ENCODE data around the gene FGD5.

The FGD5 gene

DNA sequence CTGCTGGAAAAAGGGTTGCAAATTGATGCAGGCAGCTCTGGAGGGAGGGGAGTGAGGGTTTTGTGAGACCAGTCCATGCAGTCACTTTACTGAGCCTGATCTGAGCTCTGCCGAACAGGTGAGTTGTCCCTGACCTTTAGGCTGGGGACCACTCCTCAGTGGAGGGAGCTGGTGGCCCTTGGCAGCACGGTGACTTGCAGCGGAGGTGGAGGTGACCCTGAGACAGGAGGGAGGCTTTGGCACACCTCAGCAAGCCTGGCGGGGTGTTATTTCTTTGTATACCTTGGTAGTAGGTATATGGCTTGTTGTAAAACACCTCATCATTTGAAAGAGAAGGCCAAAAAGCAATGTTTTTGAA, 43.5 kb downstream of the FGD5 start:
- Histone ChIP-seq H3K27me3 (ENCODE audit: control insufficient read depth in 3 of 3, insufficient read depth in 3 of 3, low read depth in 1 of 3, low read length in 3 of 3) (peaks cover 0 to 32% (median 0%) of the 10 kb centered on the region in 3 experiments), H3K27ac (replicated peaks; ENCODE audit: low read length) (no peak overlapping the region), H2AFZ (ENCODE audit: low read length) (no peak overlapping the region), H2BK120ac (ENCODE audit: low read depth, low read length) (no peak overlapping the region), H2BK12ac (ENCODE audit: low read length) (no peak overlapping the region), H3K4me1 (ENCODE audit: control insufficient read depth in 2 of 2, insufficient read depth in 1 of 2, low read depth in 1 of 2, low read length in 2 of 2) (peaks cover 0 to 3% of the 10 kb centered on the region in 2 donors), H3K9me3 (replicated peaks in 1 of 2; ENCODE audit: control insufficient read depth in 2 of 2, insufficient read depth in 1 of 2, low read depth in 1 of 2, low read length in 2 of 2) (no peaks in the 10 kb centered on the region), H3K79me1 (ENCODE audit: low read depth, low read length) (no peaks in the 10 kb centered on the region), H4K8ac (ENCODE audit: low read depth, low read length) (no peak overlapping the region), H2BK15ac (ENCODE audit: low read length) (no peak overlapping the region), H3K23ac (ENCODE audit: low read depth, low read length, poor library complexity) (no peak overlapping the region), H3K4me2 (ENCODE audit: insufficient read depth, low read length, poor library complexity, severe bottlenecking) (no peak overlapping the region), H4K91ac (ENCODE audit: low read depth, low read length, poor library complexity) (no peak overlapping the region), H2AK5ac (ENCODE audit: low read depth, low read length) (no peak overlapping the region), H2BK5ac (ENCODE audit: low read length) (no peak overlapping the region), H3K14ac (ENCODE audit: low read length) (no peak overlapping the region), H3K18ac (ENCODE audit: low read length) (no peak overlapping the region), H3K9ac (ENCODE audit: low read depth, low read length, poor library complexity) (no peak overlapping the region), H3K4me3 (ENCODE audit: low read length in 2 of 2) (no peak overlapping the region), H3K36me3 (replicated peaks in 1 of 2; ENCODE audit: control insufficient read depth in 2 of 2, insufficient read depth in 2 of 2, low read length in 2 of 2) (no peaks in the 10 kb centered on the region), H3K4ac (ENCODE audit: low read length) (no peak overlapping the region)
- no peak for DNase-seq (ENCODE audit: low spot score)
- WGBS, 2 donors (ENCODE audit: extremely low coverage in 2 of 2, insufficient read length in 2 of 2, insufficient replicate concordance in 1 of 2): no CpG with 5 or more reads among the region's 4 CpGs

- peaks cover 0 to 32% (median 0%) of the 10 kb centered on the region in 3 experiments for H3K27me3 ChIP-seq (ENCODE audit: control insufficient read depth in 3 of 3, insufficient read depth in 3 of 3, low read depth in 1 of 3, low read length in 3 of 3)
- no peak overlapping the region for H3K14ac ChIP-seq (ENCODE audit: low read length)
- no peak overlapping the region for H3K23ac ChIP-seq (ENCODE audit: low read depth, low read length, poor library complexity)
- H3K18ac ChIP-seq (ENCODE audit: low read length): no peak overlapping the region
- no peak overlapping the region for H3K9ac ChIP-seq (ENCODE audit: low read depth, low read length, poor library complexity)
- H2BK5ac ChIP-seq (ENCODE audit: low read length): no peak overlapping the region
- no peaks in the 10 kb centered on the region for H3K9me3 ChIP-seq (replicated peaks in 1 of 2; ENCODE audit: control insufficient read depth in 2 of 2, insufficient read depth in 1 of 2, low read depth in 1 of 2, low read length in 2 of 2)
- no peak overlapping the region for H2BK12ac ChIP-seq (ENCODE audit: low read length)
- no peak overlapping the region for H2AFZ ChIP-seq (ENCODE audit: low read length)
- H3K4me3 ChIP-seq (ENCODE audit: low read length in 2 of 2): no peak overlapping the region
- DNase-seq (ENCODE audit: low spot score): no peak
- no peak overlapping the region for H4K8ac ChIP-seq (ENCODE audit: low read depth, low read length)
- H2AK5ac ChIP-seq (ENCODE audit: low read depth, low read length): no peak overlapping the region
- H3K27ac ChIP-seq (replicated peaks; ENCODE audit: low read length): no peak overlapping the region
- H3K4ac ChIP-seq (ENCODE audit: low read length): no peak overlapping the region
- H4K91ac ChIP-seq (ENCODE audit: low read depth, low read length, poor library complexity): no peak overlapping the region
- no peak overlapping the region for H2BK120ac ChIP-seq (ENCODE audit: low read depth, low read length)
- no peaks in the 10 kb centered on the region for H3K36me3 ChIP-seq (replicated peaks in 1 of 2; ENCODE audit: control insufficient read depth in 2 of 2, insufficient read depth in 2 of 2, low read length in 2 of 2)
- H2BK15ac ChIP-seq (ENCODE audit: low read length): no peak overlapping the region
- no CpG with 5 or more reads among the region's 5 CpGs for WGBS, 2 donors (ENCODE audit: extremely low coverage in 2 of 2, insufficient read length in 2 of 2, insufficient replicate concordance in 1 of 2)
- H3K4me2 ChIP-seq (ENCODE audit: insufficient read depth, low read length, poor library complexity, severe bottlenecking): no peak overlapping the region
- H3K79me1 ChIP-seq (ENCODE audit: low read depth, low read length): no peaks in the 10 kb centered on the region
- peaks cover 0 to 4% of the 10 kb centered on the region in 2 donors for H3K4me1 ChIP-seq (ENCODE audit: control insufficient read depth in 2 of 2, insufficient read depth in 1 of 2, low read depth in 1 of 2, low read length in 2 of 2)
Measured at GRCh38 chr3:14862661-14863230, 44.0 kb downstream of the FGD5 start.

DNA sequence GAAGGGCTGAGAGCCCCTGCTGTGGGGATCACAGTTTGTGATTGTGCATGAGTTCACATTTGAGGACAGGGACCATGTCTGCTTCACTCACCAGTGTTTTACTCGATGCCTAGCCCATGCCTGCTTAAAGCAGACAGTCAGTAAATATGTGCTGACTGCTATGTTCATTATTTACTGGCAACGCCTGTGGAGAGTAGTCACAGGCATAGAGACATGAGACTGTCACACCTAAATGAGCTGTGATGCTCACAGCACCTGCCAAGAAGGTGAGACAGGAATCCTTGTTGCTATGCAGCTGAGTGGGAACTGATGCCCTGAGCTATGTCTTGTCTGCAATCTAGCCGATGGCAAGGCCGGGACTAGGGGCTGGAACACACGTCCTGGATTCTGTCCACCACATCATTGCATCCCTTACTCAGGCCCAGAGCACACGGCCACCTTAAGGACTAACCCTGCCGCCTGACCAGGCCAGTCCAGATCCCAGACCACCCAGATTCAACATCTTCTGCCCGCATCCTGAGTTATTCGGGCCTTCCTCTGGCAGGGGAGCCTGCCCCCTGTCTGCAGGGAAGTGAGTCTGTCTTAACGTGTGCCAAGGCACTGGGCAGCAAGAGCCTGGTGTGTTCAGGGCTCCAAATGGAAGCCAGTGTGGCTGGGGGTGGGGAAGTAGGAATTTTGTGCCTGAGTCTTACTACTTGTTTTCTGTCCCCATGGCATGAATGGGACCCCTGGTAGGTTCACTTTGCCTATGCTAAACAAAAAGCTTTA, 44.8 kb downstream of the FGD5 start:
- no peak overlapping the region for H3K27ac ChIP-seq (replicated peaks; ENCODE audit: low read length)
- H4K8ac ChIP-seq (ENCODE audit: low read depth, low read length): no peak overlapping the region
- H3K36me3 ChIP-seq (replicated peaks in 1 of 2; ENCODE audit: control insufficient read depth in 2 of 2, insufficient read depth in 2 of 2, low read length in 2 of 2): no peaks in the 10 kb centered on the region
- H2AFZ ChIP-seq (ENCODE audit: low read length): no peak overlapping the region
- no peak overlapping the region for H3K18ac ChIP-seq (ENCODE audit: low read length)
- H2BK5ac ChIP-seq (ENCODE audit: low read length): no peak overlapping the region
- no peak overlapping the region for H2BK120ac ChIP-seq (ENCODE audit: low read depth, low read length)
- no peak overlapping the region for H2BK15ac ChIP-seq (ENCODE audit: low read length)
- H3K79me1 ChIP-seq (ENCODE audit: low read depth, low read length): no peaks in the 10 kb centered on the region
- peaks cover 0 to 6% of the 10 kb centered on the region in 2 donors for H3K4me1 ChIP-seq (ENCODE audit: control insufficient read depth in 2 of 2, insufficient read depth in 1 of 2, low read depth in 1 of 2, low read length in 2 of 2)
- DNase-seq (ENCODE audit: low spot score): no peak
- WGBS, 2 donors (ENCODE audit: extremely low coverage in 2 of 2, insufficient read length in 2 of 2, insufficient replicate concordance in 1 of 2): no CpG with 5 or more reads among the region's 10 CpGs
- H3K4ac ChIP-seq (ENCODE audit: low read length): no peak overlapping the region
- no peak overlapping the region for H2AK5ac ChIP-seq (ENCODE audit: low read depth, low read length)
- H3K14ac ChIP-seq (ENCODE audit: low read length): no peak overlapping the region
- no peak overlapping the region for H2BK12ac ChIP-seq (ENCODE audit: low read length)
- no peak overlapping the region for H3K9ac ChIP-seq (ENCODE audit: low read depth, low read length, poor library complexity)
- H3K9me3 ChIP-seq (replicated peaks in 1 of 2; ENCODE audit: control insufficient read depth in 2 of 2, insufficient read depth in 1 of 2, low read depth in 1 of 2, low read length in 2 of 2): no peaks in the 10 kb centered on the region
- H3K27me3 ChIP-seq (ENCODE audit: control insufficient read depth in 3 of 3, insufficient read depth in 3 of 3, low read depth in 1 of 3, low read length in 3 of 3): peaks cover 0 to 32% (median 0%) of the 10 kb centered on the region in 3 experiments
- no peak overlapping the region for H3K4me3 ChIP-seq (ENCODE audit: low read length in 2 of 2)
- H4K91ac ChIP-seq (ENCODE audit: low read depth, low read length, poor library complexity): no peak overlapping the region
- no peak overlapping the region for H3K23ac ChIP-seq (ENCODE audit: low read depth, low read length, poor library complexity)
- H3K4me2 ChIP-seq (ENCODE audit: insufficient read depth, low read length, poor library complexity, severe bottlenecking): no peak overlapping the region

DNA sequence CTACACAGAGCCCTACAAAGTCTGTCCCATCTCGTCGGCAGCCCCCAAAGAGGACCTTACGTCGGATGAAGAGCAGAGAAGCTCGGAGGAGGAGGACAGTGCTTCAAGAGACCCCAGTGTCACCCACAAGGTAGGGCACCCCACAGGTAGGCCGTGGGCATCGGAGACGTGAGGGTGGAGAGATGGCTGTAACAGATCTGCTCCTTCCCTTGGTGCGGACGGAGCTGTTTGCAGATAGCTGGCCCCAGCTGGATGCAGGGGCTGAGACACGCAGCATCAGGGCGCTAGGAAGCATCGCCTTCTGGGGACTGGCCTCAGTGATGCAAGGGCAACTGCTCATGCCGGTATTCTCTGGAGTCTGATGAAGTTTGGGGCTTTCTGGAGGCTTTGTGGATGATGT, 45.4 kb downstream of the FGD5 start:
- no peak overlapping the region for H3K4me3 ChIP-seq (ENCODE audit: low read length in 2 of 2)
- no peak overlapping the region for H2BK120ac ChIP-seq (ENCODE audit: low read depth, low read length)
- no peak overlapping the region for H3K18ac ChIP-seq (ENCODE audit: low read length)
- H3K79me1 ChIP-seq (ENCODE audit: low read depth, low read length): no peaks in the 10 kb centered on the region
- H3K4me2 ChIP-seq (ENCODE audit: insufficient read depth, low read length, poor library complexity, severe bottlenecking): no peak overlapping the region
- no peak for DNase-seq (ENCODE audit: low spot score)
- no peak overlapping the region for H4K91ac ChIP-seq (ENCODE audit: low read depth, low read length, poor library complexity)
- H2AK5ac ChIP-seq (ENCODE audit: low read depth, low read length): no peak overlapping the region
- no peak overlapping the region for H4K8ac ChIP-seq (ENCODE audit: low read depth, low read length)
- peaks cover 0 to 32% (median 0%) of the 10 kb centered on the region in 3 experiments for H3K27me3 ChIP-seq (ENCODE audit: control insufficient read depth in 3 of 3, insufficient read depth in 3 of 3, low read depth in 1 of 3, low read length in 3 of 3)
- no peak overlapping the region for H3K14ac ChIP-seq (ENCODE audit: low read length)
- peaks cover 0 to 6% of the 10 kb centered on the region in 2 donors for H3K4me1 ChIP-seq (ENCODE audit: control insufficient read depth in 2 of 2, insufficient read depth in 1 of 2, low read depth in 1 of 2, low read length in 2 of 2)
- H2BK5ac ChIP-seq (ENCODE audit: low read length): no peak overlapping the region
- no peak overlapping the region for H3K9ac ChIP-seq (ENCODE audit: low read depth, low read length, poor library complexity)
- no peak overlapping the region for H3K4ac ChIP-seq (ENCODE audit: low read length)
- H3K23ac ChIP-seq (ENCODE audit: low read depth, low read length, poor library complexity): no peak overlapping the region
- no peak overlapping the region for H2BK15ac ChIP-seq (ENCODE audit: low read length)
- H3K27ac ChIP-seq (replicated peaks; ENCODE audit: low read length): no peak overlapping the region
- WGBS, 2 donors (ENCODE audit: extremely low coverage in 2 of 2, insufficient read length in 2 of 2, insufficient replicate concordance in 1 of 2): no CpG with 5 or more reads among the region's 14 CpGs
- H3K36me3 ChIP-seq (replicated peaks in 1 of 2; ENCODE audit: control insufficient read depth in 2 of 2, insufficient read depth in 2 of 2, low read length in 2 of 2): no peaks in the 10 kb centered on the region
- no peak overlapping the region for H2BK12ac ChIP-seq (ENCODE audit: low read length)
- H2AFZ ChIP-seq (ENCODE audit: low read length): no peak overlapping the region
- no peaks in the 10 kb centered on the region for H3K9me3 ChIP-seq (replicated peaks in 1 of 2; ENCODE audit: control insufficient read depth in 2 of 2, insufficient read depth in 1 of 2, low read depth in 1 of 2, low read length in 2 of 2)

Measured in neuronal stem cell (in vitro differentiated cells).